Urinary bladder (tissue), 4 donors: ENCODE results near the gene ZC3H4. TPM values are rescaled to one million over a fixed set of nuclear protein-coding genes. Genes with fewer than 3 reads are reported as not detected.

Experiments
- DNase-seq: peaks from one replicate; pipeline ENCODE4 v3.0.0-alpha.2; 2015; ENCODE audit errors: extremely low spot score
- H3K27ac ChIP-seq: one replicate; pipeline ENCODE4 v1.5.1; 2013; ENCODE audit warnings: low read depth, mild to moderate bottlenecking, moderate library complexity
- H3K36me3 ChIP-seq: one replicate; pipeline ENCODE4 v1.6.1; 2013; ENCODE audit warnings: mild to moderate bottlenecking, moderate library complexity; ENCODE audit not compliant: insufficient read depth
- H3K4me1 ChIP-seq: one replicate; pipeline ENCODE4 v1.6.1; 2013; ENCODE audit warnings: mild to moderate bottlenecking, moderate library complexity; ENCODE audit not compliant: insufficient read depth
- H3K4me3 ChIP-seq: one replicate; pipeline ENCODE4 v1.5.1; 2013; ENCODE audit warnings: low read depth, low read length
- WGBS: extraction: QIAGEN DNeasy Blood & Tissue Kit; methylation state at CpG from one replicate; pipeline ENCODE4 v1.1.7; 2013; 5-methylcytosine and 5-hydroxymethylcytosine counted together
- polyA plus RNA-seq: library from polyadenylated mRNA; stranded (reverse); fragments of 200-250 nt; gene quantifications from one replicate; pipeline ENCODE4 v1.2.3, GENCODE V29; 2013
- total RNA-seq: library from RNA; depleted of rRNA; stranded (reverse); fragments of >200 nt; gene quantifications from one replicate; pipeline ENCODE4 v1.2.3, GENCODE V29; 2014
- donor health status: healthy with polysubstance abuse.
- donor health status: healthy.

ZC3H4 gene
- total RNA-seq (10.7 TPM), polyA plus RNA-seq (15.2 TPM)

GRCh38 chr19:47112997-47113849 lies at the start of gene ZC3H4:
Gene ZC3H4 (minus strand): TSS chr19:47113776. CDS start chr19:47112584, 1,192 bp downstream.
- Histone ChIP-seq H3K36me3 (no peaks in the 10 kb centered on the region), H3K27ac (peak within 1 kb of the TSS; percentile 100), H3K4me3 (peak within 1 kb of the TSS; percentile 93), H3K4me1 (no peaks in the 10 kb centered on the region)
- under 1% methylated on average over 59 of the region's 59 CpGs for WGBS
- DNase-seq, result peak; percentile 99

GRCh38 chr19:47161876-47162489 lies 48.4 kb upstream of the ZC3H4 start:
- Histone ChIP-seq H3K27ac (no peak overlapping the region), H3K4me3 (no peak overlapping the region), H3K36me3 (no peaks in the 10 kb centered on the region), H3K4me1 (peaks cover under 1% of the 10 kb centered on the region)
- WGBS, result 67% methylated on average over 3 of the region's 3 CpGs
- DNase-seq, result no peak

- Histone ChIP-seq H3K27ac (no peak overlapping the region), H3K4me3 (no peak overlapping the region), H3K4me1 (peaks cover 1% of the 10 kb centered on the region), H3K36me3 (peaks cover 2% of the 10 kb centered on the region)
- WGBS, result 78% methylated on average over 7 of the region's 7 CpGs
- no peak for DNase-seq
These were observed 45.4 kb upstream of the ZC3H4 start for GRCh38 chr19:47158879-47159503.

GRCh38 chr19:47158367-47158791 lies 44.8 kb upstream of the ZC3H4 start:
- Histone ChIP-seq H3K4me3 (no peak overlapping the region), H3K4me1 (peaks cover 1% of the 10 kb centered on the region), H3K36me3 (peaks cover 2% of the 10 kb centered on the region), H3K27ac (peak overlapping the region; percentile 68)
- no peak for DNase-seq
- 66% methylated on average over 8 of the region's 8 CpGs for WGBS

GRCh38 chr19:47157431-47158321 lies 44.1 kb upstream of the ZC3H4 start:
- no peak overlapping the region for H3K4me3 ChIP-seq
- peaks cover 1% of the 10 kb centered on the region for H3K4me1 ChIP-seq
- WGBS, result 35% methylated on average over 10 of the region's 10 CpGs
- DNase-seq, result no peak
- H3K36me3 ChIP-seq, result peaks cover 2% of the 10 kb centered on the region
- H3K27ac ChIP-seq, result peak overlapping the region; percentile 68

GRCh38 chr19:47156861-47157430 lies 43.4 kb upstream of the ZC3H4 start:
- no peak for DNase-seq
- H3K36me3 ChIP-seq, result peaks cover 2% of the 10 kb centered on the region
- H3K27ac ChIP-seq, result peak overlapping the region; percentile 66
- 61% methylated on average over 7 of the region's 7 CpGs for WGBS
- peaks cover 1% of the 10 kb centered on the region for H3K4me1 ChIP-seq
- H3K4me3 ChIP-seq, result no peak overlapping the region

GRCh38 chr19:47155148-47155547 lies 41.6 kb upstream of the ZC3H4 start:
- Histone ChIP-seq H3K36me3 (peaks cover 6% of the 10 kb centered on the region), H3K4me1 (peaks cover 1% of the 10 kb centered on the region), H3K27ac (peak overlapping the region; percentile 53), H3K4me3 (no peak overlapping the region)
- no peak for DNase-seq
- 44% methylated on average over 7 of the region's 7 CpGs for WGBS

- peaks cover 1% of the 10 kb centered on the region for H3K4me1 ChIP-seq
- no peak for DNase-seq
- 46% methylated on average over 2 of the region's 2 CpGs for WGBS
- no peak overlapping the region for H3K4me3 ChIP-seq
- H3K36me3 ChIP-seq, result peaks cover 7% of the 10 kb centered on the region
- H3K27ac ChIP-seq, result no peak overlapping the region
These were observed 39.7 kb upstream of the ZC3H4 start for GRCh38 chr19:47153266-47153665.

- H3K36me3 ChIP-seq, result peaks cover 7% of the 10 kb centered on the region
- H3K4me1 ChIP-seq, result peaks cover 1% of the 10 kb centered on the region
- peak; percentile 84 for DNase-seq
- 54% methylated on average over 2 of the region's 2 CpGs for WGBS
- H3K4me3 ChIP-seq, result no peak overlapping the region
- no peak overlapping the region for H3K27ac ChIP-seq
These were observed 39.1 kb upstream of the ZC3H4 start for GRCh38 chr19:47152632-47153031.

- peaks cover 7% of the 10 kb centered on the region for H3K36me3 ChIP-seq
- peak; percentile 41 for DNase-seq
- peak overlapping the region; percentile 38 for H3K27ac ChIP-seq
- H3K4me3 ChIP-seq, result no peak overlapping the region
- 54% methylated on average over 1 of the region's 1 CpG for WGBS
- peaks cover 1% of the 10 kb centered on the region for H3K4me1 ChIP-seq
These were observed 38.6 kb upstream of the ZC3H4 start for GRCh38 chr19:47152205-47152604.

GRCh38 chr19:47151627-47152026 lies 38.1 kb upstream of the ZC3H4 start:
- H3K4me1 ChIP-seq, result no peaks in the 10 kb centered on the region
- no peak for DNase-seq
- H3K4me3 ChIP-seq, result no peak overlapping the region
- peak overlapping the region; percentile 10 for H3K27ac ChIP-seq
- peaks cover 7% of the 10 kb centered on the region for H3K36me3 ChIP-seq
- WGBS, result 80% methylated on average over 3 of the region's 3 CpGs

- 93% methylated on average over 2 of the region's 2 CpGs for WGBS
- Histone ChIP-seq H3K4me1 (no peaks in the 10 kb centered on the region), H3K27ac (no peak overlapping the region), H3K4me3 (no peak overlapping the region), H3K36me3 (peaks cover 5% of the 10 kb centered on the region)
- DNase-seq, result no peak
These were observed 33.3 kb upstream of the ZC3H4 start for GRCh38 chr19:47146920-47147319.
